Measurements from ENCODE around the gene LCTL. TPM values are rescaled to one million over a fixed set of nuclear protein-coding genes. Genes with fewer than 3 reads are reported as not detected.

Gene LCTL
- total and polyA plus RNA-seq, 10 of the 15 experiments (the other 5 are each of a cell fraction or from before 2014, with no cell fraction given): 0.07 to 0.76 (median 0.40) TPM; not detected in 5

- BruUV-seq (replicated peaks): no TSS peak
- intact Hi-C loops (cut with micrococcal nuclease; ENCODE audit: unreplicated experiment): no loop called here
- RAD21 ChIA-PET (ENCODE audit: unreplicated experiment): no interaction called here
- no peak overlapping the region for H3K27ac ChIP-seq (ENCODE audit: control insufficient read depth, insufficient read depth)
- no peak for DNase-seq (ENCODE audit: low read depth, low spot score)
- 68% methylated on average over 18 of the region's 18 CpGs for WGBS (ENCODE audit: insufficient coverage, insufficient replicate concordance, low lambda C conversion rate, missing lambda C conversion rate)
- no peak overlapping the region for H3K4me2 ChIP-seq (ENCODE audit: control insufficient read depth, insufficient read depth)
- TF ChIP-seq MEF2A (IDR thresholded peaks at IDR 0.05; ENCODE audit: insufficient read depth, low read depth, low read length): no peak
- TF ChIP-seq MYC (IDR thresholded peaks at IDR 0.05; ENCODE audit: insufficient read depth, insufficient read length, insufficient replicate concordance, low read length, severe bottlenecking): no peak
- TF ChIP-seq FOXK2 (IDR thresholded peaks at IDR 0.05): no peak
- no peak for TF ChIP-seq USF1 (IDR thresholded peaks at IDR 0.05; ENCODE audit: borderline replicate concordance, extremely low read length, insufficient read depth, low read depth, low read length)
- no peak for TF ChIP-seq CREM (IDR thresholded peaks at IDR 0.05; ENCODE audit: low read depth)
- no peak for TF ChIP-seq CTCF (IDR thresholded peaks at IDR 0.05 in 2 of 3, conservative IDR thresholded peaks at IDR 0.05 in 1 of 3; ENCODE audit: control insufficient read depth in 2 of 3, extremely low read depth in 1 of 3, insufficient read depth in 1 of 3, low read depth in 3 of 3, low read length in 3 of 3)
- H3K9ac ChIP-seq (ENCODE audit: control insufficient read depth, insufficient read depth, low read length): no peak overlapping the region
- no peaks in the 10 kb centered on the region for H3K27me3 ChIP-seq (replicated peaks in 1 of 2; ENCODE audit: control insufficient read depth in 2 of 2, insufficient read depth in 2 of 2, low read length in 1 of 2)
- CTCF ChIA-PET: interaction anchor here (0.9 to 1.7 kb wide), 2 partner anchors 10 to 11 kb away, joined by 3 to 5 read pairs; no protein-coding TSS in a partner anchor
- FAIRE-seq: no peak
- H2AFZ ChIP-seq (ENCODE audit: control insufficient read depth, low read depth, low read length): no peak overlapping the region
- in situ Hi-C loops (cut with MboI): no loop called here
- H3K4me3 ChIP-seq: no peak overlapping the region
- POLR2A ChIA-PET: no interaction called here
- no peaks in the 10 kb centered on the region for H3K79me2 ChIP-seq (ENCODE audit: control insufficient read depth, insufficient read depth, low read length)
- SMC1A ChIA-PET (ENCODE audit: uncharacterized antibody, unreplicated experiment): no interaction called here
- no peaks in the 10 kb centered on the region for H3K4me1 ChIP-seq (ENCODE audit: control insufficient read depth, insufficient read depth, low read length)
- H4K20me1 ChIP-seq (ENCODE audit: control insufficient read depth, insufficient read depth): no peaks in the 10 kb centered on the region
- no peaks in the 10 kb centered on the region for H3K36me3 ChIP-seq (ENCODE audit: control insufficient read depth in 2 of 2, insufficient read depth in 2 of 2, low read length in 1 of 2)
- no peaks in the 10 kb centered on the region for H3K9me3 ChIP-seq (replicated peaks; ENCODE audit: control insufficient read depth, insufficient read depth, low read length)
- ATAC-seq: no peak
Measured at GRCh38 chr15:66564136-66565041, 1.4 kb downstream of the LCTL start.

Data from GM12878 (cell line).